Ovary (tissue), 3 donors: Measurements from ENCODE around the gene EIF4G3.

Source experiments
- EP300 ChIP-seq: sonication (generic); formaldehyde crosslinking; IDR thresholded peaks from one replicate; pipeline ENCODE4 v1.6.1; 2017; ENCODE audit warnings: antibody characterized with exemption
- POLR2A ChIP-seq: fragments of 450-650 bp; IDR thresholded peaks from one replicate; pipeline ENCODE4 v1.6.1; 2017; ENCODE audit warnings: antibody characterized with exemption, mild to moderate bottlenecking, moderate library complexity
- TF ChIP-seq, protein P1 (sequence below), 3 donors: fragments of 450-650 bp in 2 of 3; fragments of 200-600 bp in 1 of 3; IDR thresholded peaks; one replicate each; pipeline versions ENCODE4 v1.5.1 to v1.8.0; 2016 to 2022; ENCODE audit warnings: antibody characterized with exemption in 3 of 3, mild to moderate bottlenecking in 1 of 3
- donor health status: DM: no; HTN: no; CAD: no.

DNA sequence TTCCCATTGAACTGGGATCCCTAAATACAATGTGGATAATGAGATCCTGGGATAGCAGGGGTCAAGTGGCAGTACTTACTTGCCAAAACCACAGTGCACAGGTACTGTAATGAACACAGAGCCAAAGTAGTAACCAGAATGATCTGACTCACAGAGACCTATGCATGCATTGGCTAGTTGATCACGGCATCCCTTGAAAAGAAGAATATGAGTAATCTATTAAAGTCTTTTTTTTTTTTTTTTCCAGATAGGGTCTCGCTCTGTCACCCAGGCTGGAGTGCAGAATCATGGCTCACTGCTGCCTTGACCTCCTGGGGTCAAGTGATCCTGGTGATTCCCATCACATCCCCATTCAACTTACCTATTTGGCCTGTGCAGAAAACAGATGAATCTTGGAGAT lies 29.4 kb upstream of the EIF4G3 start:
- TF ChIP-seq, protein P1, sequence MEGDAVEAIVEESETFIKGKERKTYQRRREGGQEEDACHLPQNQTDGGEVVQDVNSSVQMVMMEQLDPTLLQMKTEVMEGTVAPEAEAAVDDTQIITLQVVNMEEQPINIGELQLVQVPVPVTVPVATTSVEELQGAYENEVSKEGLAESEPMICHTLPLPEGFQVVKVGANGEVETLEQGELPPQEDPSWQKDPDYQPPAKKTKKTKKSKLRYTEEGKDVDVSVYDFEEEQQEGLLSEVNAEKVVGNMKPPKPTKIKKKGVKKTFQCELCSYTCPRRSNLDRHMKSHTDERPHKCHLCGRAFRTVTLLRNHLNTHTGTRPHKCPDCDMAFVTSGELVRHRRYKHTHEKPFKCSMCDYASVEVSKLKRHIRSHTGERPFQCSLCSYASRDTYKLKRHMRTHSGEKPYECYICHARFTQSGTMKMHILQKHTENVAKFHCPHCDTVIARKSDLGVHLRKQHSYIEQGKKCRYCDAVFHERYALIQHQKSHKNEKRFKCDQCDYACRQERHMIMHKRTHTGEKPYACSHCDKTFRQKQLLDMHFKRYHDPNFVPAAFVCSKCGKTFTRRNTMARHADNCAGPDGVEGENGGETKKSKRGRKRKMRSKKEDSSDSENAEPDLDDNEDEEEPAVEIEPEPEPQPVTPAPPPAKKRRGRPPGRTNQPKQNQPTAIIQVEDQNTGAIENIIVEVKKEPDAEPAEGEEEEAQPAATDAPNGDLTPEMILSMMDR (IDR thresholded peaks at IDR 0.05), result no peak
- no peak for TF ChIP-seq EP300
- no peak for TF ChIP-seq POLR2A
